ENCODE measurements around the gene REEP5. TPM values are rescaled to one million over a fixed set of nuclear protein-coding genes. Genes with fewer than 3 reads are reported as not detected.

The REEP5 gene
- polyA plus RNA-seq, 1 experiment = 334 TPM

DNA sequence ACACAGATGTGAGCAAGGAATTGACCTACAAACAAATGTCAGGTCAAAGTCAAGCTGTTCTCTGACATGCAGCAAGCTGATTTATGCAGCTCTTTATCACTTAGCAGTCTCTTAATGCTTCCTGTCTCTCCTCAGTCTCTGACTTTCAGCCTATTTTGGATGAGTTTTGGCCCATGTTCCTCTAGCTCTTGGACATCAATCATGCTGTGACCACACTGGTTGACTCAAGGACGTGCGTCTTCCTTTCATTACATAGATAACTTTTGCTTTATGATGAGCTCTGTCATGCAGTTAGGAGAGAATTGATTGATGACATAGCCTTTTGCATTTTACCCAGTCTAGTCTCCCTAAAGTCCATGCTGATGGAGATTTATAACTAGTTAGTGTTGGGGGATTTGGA lies 9.4 kb upstream of the REEP5 start:
- ChIA-PET CTCF (interaction anchor here (1.0 to 1.3 kb wide), 2 partner anchors 9 kb away, joined by 3 to 4 read pairs; no protein-coding TSS in a partner anchor), POLR2A (no interaction called here)
- DNase-seq (ENCODE audit: low read depth) = no peak
- no peak overlapping the region for H3K4me3 ChIP-seq (ENCODE audit: low read depth, low read length)
- H3K27me3 ChIP-seq (ENCODE audit: control insufficient read depth, insufficient read depth, low read length) = peaks cover 2% of the 10 kb centered on the region
- H3K36me3 ChIP-seq (ENCODE audit: control insufficient read depth, insufficient read depth, low read length) = no peaks in the 10 kb centered on the region
- TF ChIP-seq, protein P1, sequence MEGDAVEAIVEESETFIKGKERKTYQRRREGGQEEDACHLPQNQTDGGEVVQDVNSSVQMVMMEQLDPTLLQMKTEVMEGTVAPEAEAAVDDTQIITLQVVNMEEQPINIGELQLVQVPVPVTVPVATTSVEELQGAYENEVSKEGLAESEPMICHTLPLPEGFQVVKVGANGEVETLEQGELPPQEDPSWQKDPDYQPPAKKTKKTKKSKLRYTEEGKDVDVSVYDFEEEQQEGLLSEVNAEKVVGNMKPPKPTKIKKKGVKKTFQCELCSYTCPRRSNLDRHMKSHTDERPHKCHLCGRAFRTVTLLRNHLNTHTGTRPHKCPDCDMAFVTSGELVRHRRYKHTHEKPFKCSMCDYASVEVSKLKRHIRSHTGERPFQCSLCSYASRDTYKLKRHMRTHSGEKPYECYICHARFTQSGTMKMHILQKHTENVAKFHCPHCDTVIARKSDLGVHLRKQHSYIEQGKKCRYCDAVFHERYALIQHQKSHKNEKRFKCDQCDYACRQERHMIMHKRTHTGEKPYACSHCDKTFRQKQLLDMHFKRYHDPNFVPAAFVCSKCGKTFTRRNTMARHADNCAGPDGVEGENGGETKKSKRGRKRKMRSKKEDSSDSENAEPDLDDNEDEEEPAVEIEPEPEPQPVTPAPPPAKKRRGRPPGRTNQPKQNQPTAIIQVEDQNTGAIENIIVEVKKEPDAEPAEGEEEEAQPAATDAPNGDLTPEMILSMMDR (IDR thresholded peaks at IDR 0.05; ENCODE audit: insufficient read depth, low read depth, low read length) = no peak

DNA sequence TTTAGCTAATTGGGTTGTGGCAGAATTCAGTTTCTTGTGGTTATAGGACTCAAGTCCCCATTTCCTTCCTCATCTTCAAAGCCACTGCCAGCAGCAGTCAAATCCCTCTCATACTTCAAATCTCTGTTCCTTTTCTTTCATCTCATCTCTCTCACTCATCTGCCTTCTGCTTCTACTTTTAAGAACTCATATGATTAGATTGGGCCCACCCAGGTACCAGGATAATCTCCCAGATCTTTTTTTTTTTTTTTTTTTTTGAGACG lies 8.0 kb upstream of the REEP5 start:
- peaks cover 2% of the 10 kb centered on the region for H3K27me3 ChIP-seq (ENCODE audit: control insufficient read depth, insufficient read depth, low read length)
- no peak for DNase-seq (ENCODE audit: low read depth)
- TF ChIP-seq, protein P1 (IDR thresholded peaks at IDR 0.05; ENCODE audit: insufficient read depth, low read depth, low read length) = no peak
- no peak overlapping the region for H3K4me3 ChIP-seq (ENCODE audit: low read depth, low read length)
- ChIA-PET CTCF (no interaction called here), POLR2A (no interaction called here)
- no peaks in the 10 kb centered on the region for H3K36me3 ChIP-seq (ENCODE audit: control insufficient read depth, insufficient read depth, low read length)

GRCh38 chr5:112929336-112930081 lies 7.5 kb upstream of the REEP5 start:
- DNase-seq (ENCODE audit: low read depth) = no peak
- H3K36me3 ChIP-seq (ENCODE audit: control insufficient read depth, insufficient read depth, low read length) = no peaks in the 10 kb centered on the region
- TF ChIP-seq, protein P1 (IDR thresholded peaks at IDR 0.05; ENCODE audit: insufficient read depth, low read depth, low read length) = no peak
- H3K27me3 ChIP-seq (ENCODE audit: control insufficient read depth, insufficient read depth, low read length) = peaks cover 2% of the 10 kb centered on the region
- POLR2A ChIA-PET = no interaction called here
- no peak overlapping the region for H3K4me3 ChIP-seq (ENCODE audit: low read depth, low read length)
- CTCF ChIA-PET = no interaction called here

- no peaks in the 10 kb centered on the region; the same call in 1 of the 2 replicates for H3K36me3 ChIP-seq (ENCODE audit: control insufficient read depth, insufficient read depth, low read length)
- CTCF ChIA-PET = interaction anchor here (1.3 kb wide), 1 partner anchor 76 kb away, joined by 4 read pairs; no protein-coding TSS in a partner anchor
- no peak for DNase-seq (ENCODE audit: low read depth)
- no peak overlapping the region for H3K4me3 ChIP-seq (ENCODE audit: low read depth, low read length)
- TF ChIP-seq, protein P1 (IDR thresholded peaks at IDR 0.05; ENCODE audit: insufficient read depth, low read depth, low read length) = no peak
- H3K27me3 ChIP-seq (ENCODE audit: control insufficient read depth, insufficient read depth, low read length) = peaks cover 3% of the 10 kb centered on the region; the same call in 1 of the 2 replicates
- POLR2A ChIA-PET = no interaction called here
These were observed 2.0 kb upstream of the REEP5 start for GRCh38 chr5:112923988-112924387.

DNA sequence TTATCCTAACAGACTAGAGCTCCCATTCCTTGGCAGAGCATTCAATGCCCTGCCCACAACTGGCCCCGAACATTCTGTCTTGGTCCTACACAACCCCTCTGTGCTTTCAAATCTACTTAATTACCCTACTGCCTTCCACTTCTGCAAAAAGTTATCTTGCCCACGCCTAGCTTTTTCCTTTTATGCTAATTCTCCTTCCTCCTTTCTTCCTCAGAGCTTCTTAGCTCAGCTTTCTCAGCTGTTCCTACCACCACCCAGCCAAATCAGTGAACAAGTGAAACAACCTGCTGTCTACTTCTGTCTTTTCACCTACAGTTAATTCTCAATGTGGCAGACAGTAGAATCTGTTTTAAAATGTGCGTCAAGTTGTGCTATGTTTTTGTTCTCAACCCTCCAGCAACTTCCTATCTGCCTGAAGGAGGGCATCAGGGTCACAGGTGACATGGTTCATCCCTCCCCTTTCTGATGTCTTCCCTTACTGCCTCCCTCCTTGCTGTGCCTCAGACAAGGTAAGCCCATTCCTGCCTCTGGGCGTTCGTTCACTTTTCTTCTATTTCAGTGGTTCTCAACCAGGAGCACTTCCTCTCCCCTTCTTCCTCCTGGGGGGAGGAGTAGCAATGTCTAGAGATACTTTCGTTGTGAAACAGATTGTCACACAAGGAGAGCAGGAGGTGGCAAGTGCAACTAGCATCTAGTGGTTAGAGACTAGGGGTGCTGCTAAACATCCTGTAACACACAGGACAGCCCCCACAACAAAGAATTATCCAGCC lies 1.3 kb upstream of the REEP5 start:
- TF ChIP-seq, protein P1 (IDR thresholded peaks at IDR 0.05; ENCODE audit: insufficient read depth, low read depth, low read length) = no peak
- Histone ChIP-seq H3K27me3 (ENCODE audit: control insufficient read depth, insufficient read depth, low read length) (peaks cover 3% of the 10 kb centered on the region; the same call in 1 of the 2 replicates), H3K36me3 (ENCODE audit: control insufficient read depth, insufficient read depth, low read length) (no peaks in the 10 kb centered on the region; the same call in 1 of the 2 replicates), H3K4me3 (ENCODE audit: low read depth, low read length) (no peak overlapping the region)
- no peak for DNase-seq (ENCODE audit: low read depth)
- POLR2A ChIA-PET = no interaction called here
- CTCF ChIA-PET = interaction anchor here (0.6 to 1.3 kb wide), 8 partner anchors 8 to 145 kb away, joined by 3 to 6 read pairs (median 3); no protein-coding TSS in a partner anchor
